Measurements from ENCODE around the gene MFGE8.
A peak's percentile ranks its signal among the peaks of the same experiment; 100 is the strongest.

MFGE8 gene

DNA sequence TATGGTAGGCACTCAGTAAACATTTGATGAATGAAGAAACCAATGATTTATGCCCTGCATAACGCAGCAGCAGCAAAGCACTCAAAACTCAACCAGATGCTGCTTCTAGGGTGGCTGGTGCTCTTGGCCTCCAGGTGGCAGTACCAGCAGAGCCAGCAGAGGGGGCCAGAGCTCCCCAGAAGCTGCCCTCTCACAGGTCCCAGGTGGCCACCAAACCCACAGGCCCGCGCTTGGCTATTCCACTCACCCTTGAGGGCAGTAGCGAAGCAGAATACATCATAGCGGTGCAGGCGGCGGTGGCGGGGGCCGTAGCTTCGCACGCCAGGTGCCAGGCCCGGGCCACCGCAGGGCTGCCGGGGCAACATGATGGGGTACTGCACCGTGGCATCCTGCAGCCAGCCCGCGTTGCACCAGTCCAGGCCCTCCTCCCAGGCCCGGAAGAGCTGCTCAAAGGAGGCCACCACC, 34.4 kb downstream of the MFGE8 start:
- TF ChIP-seq, protein P1, sequence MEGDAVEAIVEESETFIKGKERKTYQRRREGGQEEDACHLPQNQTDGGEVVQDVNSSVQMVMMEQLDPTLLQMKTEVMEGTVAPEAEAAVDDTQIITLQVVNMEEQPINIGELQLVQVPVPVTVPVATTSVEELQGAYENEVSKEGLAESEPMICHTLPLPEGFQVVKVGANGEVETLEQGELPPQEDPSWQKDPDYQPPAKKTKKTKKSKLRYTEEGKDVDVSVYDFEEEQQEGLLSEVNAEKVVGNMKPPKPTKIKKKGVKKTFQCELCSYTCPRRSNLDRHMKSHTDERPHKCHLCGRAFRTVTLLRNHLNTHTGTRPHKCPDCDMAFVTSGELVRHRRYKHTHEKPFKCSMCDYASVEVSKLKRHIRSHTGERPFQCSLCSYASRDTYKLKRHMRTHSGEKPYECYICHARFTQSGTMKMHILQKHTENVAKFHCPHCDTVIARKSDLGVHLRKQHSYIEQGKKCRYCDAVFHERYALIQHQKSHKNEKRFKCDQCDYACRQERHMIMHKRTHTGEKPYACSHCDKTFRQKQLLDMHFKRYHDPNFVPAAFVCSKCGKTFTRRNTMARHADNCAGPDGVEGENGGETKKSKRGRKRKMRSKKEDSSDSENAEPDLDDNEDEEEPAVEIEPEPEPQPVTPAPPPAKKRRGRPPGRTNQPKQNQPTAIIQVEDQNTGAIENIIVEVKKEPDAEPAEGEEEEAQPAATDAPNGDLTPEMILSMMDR (IDR thresholded peaks at IDR 0.05), result peak; percentile 86

DNA sequence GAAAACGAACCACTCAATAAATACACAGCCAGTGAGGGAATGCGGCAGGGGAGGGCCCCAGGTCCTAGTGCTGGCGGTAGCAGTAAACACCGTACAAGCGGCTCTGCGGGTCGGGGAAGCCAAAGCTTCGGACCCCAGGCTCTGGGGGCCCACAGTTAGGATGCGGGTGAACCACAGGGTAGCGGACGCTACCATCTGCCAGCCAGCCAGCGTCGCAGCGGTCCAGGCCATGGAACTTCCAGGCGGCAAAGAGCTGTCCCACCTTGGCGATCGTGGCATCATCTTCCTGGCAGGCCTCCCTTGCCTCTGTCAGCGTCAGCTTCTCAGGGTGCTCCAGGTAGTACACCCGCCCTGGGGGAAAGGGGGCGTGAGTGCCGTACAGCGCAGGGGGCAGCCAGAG, 35.3 kb downstream of the MFGE8 start:
- TF ChIP-seq, protein P1 (IDR thresholded peaks at IDR 0.05), result no peak

DNA sequence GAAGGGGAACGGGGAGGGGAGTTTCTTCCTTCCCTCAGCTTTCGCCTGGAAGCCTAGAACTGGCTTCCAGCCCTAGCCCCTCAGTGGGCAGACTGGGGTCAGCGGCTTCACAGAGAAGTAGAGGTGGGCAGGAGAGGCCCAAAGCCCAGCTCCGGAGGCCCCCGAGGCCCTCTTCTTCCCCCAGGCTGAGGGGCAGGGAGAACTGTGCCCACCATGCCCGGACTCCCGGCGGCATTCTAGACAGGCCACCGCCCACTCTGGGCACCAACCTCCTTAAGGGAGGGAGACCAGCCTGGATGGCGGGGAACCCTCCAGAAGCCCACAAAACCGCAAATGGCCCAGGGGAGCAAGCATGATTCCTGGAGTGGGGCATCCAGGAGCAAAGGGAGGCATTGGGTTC, 35.8 kb downstream of the MFGE8 start:
- TF ChIP-seq, protein P1 (IDR thresholded peaks at IDR 0.05), result no peak

DNA sequence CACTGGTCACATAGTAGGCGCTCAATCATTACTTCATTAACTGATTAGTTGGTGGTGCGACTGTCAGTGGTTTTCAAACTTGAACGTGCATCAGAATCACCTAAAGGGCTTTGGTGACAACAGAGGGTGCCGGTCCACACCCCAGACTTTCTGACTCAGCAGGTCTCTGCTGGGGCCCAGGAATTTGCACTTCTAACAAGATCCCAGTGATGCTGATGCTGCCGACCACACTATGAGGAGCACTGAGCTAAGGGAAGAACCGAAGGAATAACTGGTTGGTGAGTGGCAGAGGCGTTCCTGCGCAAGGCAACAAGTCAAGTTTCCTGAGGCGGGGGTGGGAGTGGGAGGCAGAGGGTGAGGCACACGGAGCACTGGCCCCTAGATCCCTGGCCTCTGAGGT, 36.6 kb downstream of the MFGE8 start:
- TF ChIP-seq, protein P1 (IDR thresholded peaks at IDR 0.05), result no peak

DNA sequence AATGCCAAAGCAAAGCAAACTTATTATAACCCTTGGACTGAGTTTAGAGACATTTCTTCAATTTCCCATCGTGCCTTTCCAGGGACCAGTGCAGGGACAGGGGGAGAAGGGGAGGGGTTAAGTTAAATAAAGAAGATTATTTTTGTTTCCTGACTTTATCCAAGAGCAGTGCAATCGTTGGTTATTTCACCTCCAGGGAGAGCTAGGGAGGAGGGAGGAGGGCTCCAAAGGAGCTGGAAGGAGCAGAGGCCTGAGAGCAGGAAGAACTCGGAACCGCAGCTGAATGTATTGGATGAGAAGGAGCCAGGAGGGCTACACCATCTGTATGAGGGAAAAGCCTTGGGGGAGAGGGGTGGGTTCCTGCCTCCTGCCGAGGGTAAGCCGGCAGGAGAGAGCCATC, 38.5 kb downstream of the MFGE8 start:
- TF ChIP-seq, protein P1 (IDR thresholded peaks at IDR 0.05), result no peak

DNA sequence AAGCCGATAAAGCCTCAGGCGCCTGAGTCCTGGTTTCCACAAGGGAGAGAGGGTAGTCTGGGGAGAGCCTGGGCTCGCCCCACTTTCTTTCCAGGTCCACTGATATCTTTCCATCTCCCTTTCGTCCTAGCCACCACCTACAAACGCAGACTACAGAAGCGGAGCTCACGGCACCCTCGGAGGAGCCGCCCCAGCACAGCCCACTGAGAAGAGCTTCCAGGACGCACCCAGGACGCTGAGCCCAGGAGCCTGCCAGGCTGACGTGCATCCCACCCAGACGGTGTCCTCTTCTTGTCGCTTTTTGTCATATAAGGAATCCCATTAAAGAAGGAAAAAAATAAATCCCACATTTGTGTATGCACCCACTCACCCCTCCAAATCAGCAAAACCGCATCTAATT, 38.9 kb downstream of the MFGE8 start:
- TF ChIP-seq, protein P1 (IDR thresholded peaks at IDR 0.05), result no peak

DNA sequence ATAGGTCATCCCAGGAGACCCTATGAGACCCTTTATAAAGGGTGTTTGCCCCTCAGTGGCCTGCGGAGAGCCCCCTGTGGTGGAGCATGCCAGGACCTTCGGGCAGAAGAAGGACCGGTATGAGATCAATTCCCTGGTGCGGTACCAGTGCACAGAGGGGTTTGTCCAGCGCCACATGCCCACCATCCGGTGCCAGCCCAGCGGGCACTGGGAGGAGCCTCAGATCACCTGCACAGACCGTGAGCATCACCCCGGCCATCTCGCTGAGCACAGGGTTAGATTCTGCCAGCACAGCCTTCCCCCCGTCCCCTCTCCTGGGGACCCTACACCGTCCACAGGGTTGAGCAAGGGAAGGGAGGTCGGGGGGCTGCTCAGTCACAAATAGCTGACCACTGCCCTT, 39.4 kb downstream of the MFGE8 start:
- TF ChIP-seq, protein P1 (IDR thresholded peaks at IDR 0.05), result no peak

DNA sequence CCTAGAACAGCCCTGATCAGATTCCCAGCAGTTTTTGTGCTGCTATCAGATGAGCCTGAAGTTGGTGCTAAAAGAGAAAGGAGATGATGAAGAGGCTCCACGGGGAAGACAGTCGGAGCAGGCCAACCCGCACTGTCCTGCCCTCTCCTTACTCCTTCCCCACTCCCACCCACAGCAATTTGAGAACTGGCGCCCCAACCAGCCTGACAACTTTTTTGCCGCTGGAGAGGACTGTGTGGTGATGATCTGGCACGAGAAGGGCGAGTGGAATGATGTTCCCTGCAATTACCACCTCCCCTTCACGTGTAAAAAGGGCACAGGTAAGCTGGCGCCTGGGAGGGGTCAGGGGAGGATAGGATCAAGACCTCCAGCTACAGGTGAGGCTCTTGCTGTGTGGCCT, 40.5 kb downstream of the MFGE8 start:
- TF ChIP-seq, protein P1 (IDR thresholded peaks at IDR 0.05), result no peak

All from LNCAP (cell line).